RKO (cell line): ENCODE measurements around the gene ALG5.

Experiments
- DNase-seq: peaks from one replicate; pipeline ENCODE4 v3.0.0-alpha.2; 2016; ENCODE audit warnings: low spot score

ALG5 gene

GRCh38 chr13:36979361-36980050 lies 19.6 kb downstream of the ALG5 start:
- DNase-seq: no peak

- DNase-seq: no peak
Measured at GRCh38 chr13:36975172-36975571, 24.0 kb downstream of the ALG5 start.

- DNase-seq: no peak
Measured at GRCh38 chr13:36973621-36974295, 25.4 kb downstream of the ALG5 start.

- DNase-seq: no peak
Measured at GRCh38 chr13:36973009-36973408, 26.1 kb downstream of the ALG5 start.

GRCh38 chr13:36966404-36966803 lies 32.7 kb downstream of the ALG5 start:
- no peak for DNase-seq

GRCh38 chr13:36965767-36966166 lies 33.4 kb downstream of the ALG5 start:
- peak; percentile 97 for DNase-seq

- DNase-seq: no peak
Measured at GRCh38 chr13:36959456-36960116, 39.6 kb downstream of the ALG5 start.

GRCh38 chr13:36954542-36954941 lies 44.6 kb downstream of the ALG5 start:
- DNase-seq: no peak

GRCh38 chr13:36950920-36951319 lies 48.2 kb downstream of the ALG5 start:
- no peak for DNase-seq

- no peak for DNase-seq
Measured at GRCh38 chr13:36950330-36950729, 48.8 kb downstream of the ALG5 start.

- no peak for DNase-seq
Measured at GRCh38 chr13:36945078-36945477, 54.1 kb downstream of the ALG5 start.

GRCh38 chr13:36925603-36926002 lies 73.5 kb downstream of the ALG5 start:
- no peak for DNase-seq

- DNase-seq: no peak
Measured at GRCh38 chr13:36924001-36924400, 75.1 kb downstream of the ALG5 start.

GRCh38 chr13:36921631-36922301 lies 77.4 kb downstream of the ALG5 start:
- no peak for DNase-seq

- peak; percentile 2 for DNase-seq
Measured at GRCh38 chr13:36920616-36921185, 78.4 kb downstream of the ALG5 start.

GRCh38 chr13:36919833-36920615 lies 79.1 kb downstream of the ALG5 start, which contains the start of gene SMAD9:
TSS of gene SMAD9 (minus strand) at chr13:36920238. CDS start at chr13:36879689, 40,549 bp downstream.
- DNase-seq: peak; percentile 83

GRCh38 chr13:36919171-36919832 lies 79.8 kb downstream of the ALG5 start:
- DNase-seq: peak; percentile 31

GRCh38 chr13:36918246-36919131 lies 80.7 kb downstream of the ALG5 start:
- DNase-seq: peak; percentile 20

- no peak for DNase-seq
Measured at GRCh38 chr13:36917311-36917710, 81.8 kb downstream of the ALG5 start.
